CD1c-positive myeloid dendritic cell (primary cell): ENCODE measurements around the gene SURF2.
A peak's percentile ranks its signal among the peaks of the same experiment; 100 is the strongest.
"Not testable (repeated sequence)": the region's sequence is repeated elsewhere in the genome, so short reads cannot be mapped to it uniquely, and the experiment has no call there.

Experiments
- DNase-seq: peaks from one replicate; pipeline ENCODE4 v3.0.0-alpha.2; 2016; ENCODE audit errors: extremely low spot score

Gene SURF2

GRCh38 chr9:133375724-133376654 is 19.6 kb downstream of the SURF2 start, which contains the start of the genes STKLD1 and SURF4:
Gene STKLD1 (plus strand): TSS chr9:133376366. CDS start chr9:133376474, 108 bp downstream.
Gene SURF4 (minus strand): TSS chr9:133376060. CDS start chr9:133375969, 91 bp downstream.
- DNase-seq = peak; percentile 98

GRCh38 chr9:133377280-133377679 is 20.9 kb downstream of the SURF2 start:
- DNase-seq = not testable (repeated sequence)

- DNase-seq = no peak
Observed at GRCh38 chr9:133377721-133378216, 21.4 kb downstream of the SURF2 start.

GRCh38 chr9:133378408-133378962 is 22.1 kb downstream of the SURF2 start:
- no peak for DNase-seq

- no peak for DNase-seq
Observed at GRCh38 chr9:133379153-133380086, 23.1 kb downstream of the SURF2 start.

- no peak for DNase-seq
Observed at GRCh38 chr9:133380734-133381133, 24.4 kb downstream of the SURF2 start.

GRCh38 chr9:133382507-133383141 is 26.3 kb downstream of the SURF2 start:
- no peak for DNase-seq

- no peak for DNase-seq
Observed at GRCh38 chr9:133383438-133383837, 27.1 kb downstream of the SURF2 start.

- no peak for DNase-seq
Observed at GRCh38 chr9:133384736-133385321, 28.5 kb downstream of the SURF2 start.

GRCh38 chr9:133385452-133385851 is 29.1 kb downstream of the SURF2 start:
- no peak for DNase-seq

- no peak for DNase-seq
Observed at GRCh38 chr9:133386338-133386737, 30.0 kb downstream of the SURF2 start.

- no peak for DNase-seq
Observed at GRCh38 chr9:133387680-133388079, 31.3 kb downstream of the SURF2 start.

- DNase-seq = no peak
Observed at GRCh38 chr9:133389025-133389557, 32.7 kb downstream of the SURF2 start.

GRCh38 chr9:133389562-133389961 is 33.2 kb downstream of the SURF2 start:
- no peak for DNase-seq

GRCh38 chr9:133390713-133391112 is 34.4 kb downstream of the SURF2 start:
- DNase-seq = no peak

- not testable (repeated sequence) for DNase-seq
Observed at GRCh38 chr9:133391449-133391848, 35.1 kb downstream of the SURF2 start.

- DNase-seq = not testable (repeated sequence)
Observed at GRCh38 chr9:133392308-133392707, 36.0 kb downstream of the SURF2 start.

GRCh38 chr9:133393399-133393798 is 37.0 kb downstream of the SURF2 start:
- no peak for DNase-seq

GRCh38 chr9:133394687-133395271 is 38.4 kb downstream of the SURF2 start:
- no peak for DNase-seq

- DNase-seq = no peak
Observed at GRCh38 chr9:133396952-133397351, 40.6 kb downstream of the SURF2 start.
